Muscle layer of colon (tissue), 2 donors: ENCODE data around the gene FES.
A peak's percentile ranks its signal among the peaks of the same experiment; 100 is the strongest.
"Not testable (repeated sequence)": the region's sequence is repeated elsewhere in the genome, so short reads cannot be mapped to it uniquely, and the experiment has no call there.

Experiments
- H3K27ac ChIP-seq: one replicate; pipeline ENCODE4 v1.7.0; 2013; ENCODE audit warnings: low read depth, mild to moderate bottlenecking, low read length, moderate library complexity
- H3K27me3 ChIP-seq, 2 donors: one replicate each; pipeline ENCODE4 v1.7.0; 2013; ENCODE audit warnings: low read length in 2 of 2, mild to moderate bottlenecking in 2 of 2; ENCODE audit not compliant: insufficient read depth in 2 of 2, control insufficient read depth in 1 of 2
- H3K36me3 ChIP-seq: one replicate; pipeline ENCODE4 v1.7.0; 2013; ENCODE audit warnings: mild to moderate bottlenecking, low read length; ENCODE audit not compliant: insufficient read depth
- H3K4me1 ChIP-seq: one replicate; pipeline ENCODE4 v1.7.0; 2013; ENCODE audit warnings: mild to moderate bottlenecking, low read length; ENCODE audit not compliant: insufficient read depth
- H3K4me3 ChIP-seq, 2 donors: one replicate each; pipeline ENCODE4 v1.7.0; 2013; ENCODE audit warnings: low read length in 2 of 2, low read depth in 1 of 2, mild to moderate bottlenecking in 1 of 2, moderate library complexity in 1 of 2
- H3K9ac ChIP-seq: one replicate; pipeline ENCODE4 v1.7.0; 2013; ENCODE audit warnings: low read length
- H3K9me3 ChIP-seq: one replicate; pipeline ENCODE4 v1.7.0; 2013; ENCODE audit warnings: mild to moderate bottlenecking, low read length
- donor health status: abdominal sarcoma.
- donor health status: Adenocarcinoma of cecum.

FES gene

GRCh38 chr15:90897131-90897655, 12.9 kb downstream of the FES start:
- not testable (repeated sequence) for H3K9me3 ChIP-seq

GRCh38 chr15:90901175-90902039, 17.1 kb downstream of the FES start:
- Histone ChIP-seq H3K4me1 (peaks cover 16% of the 10 kb centered on the region), H3K9ac (peak overlapping the region; percentile 78), H3K27me3 (no peaks in the 10 kb centered on the region), H3K4me3 (peak overlapping the region in 1 of 2 donors; percentile 83), H3K9me3 (no peaks in the 10 kb centered on the region), H3K27ac (peak overlapping the region; percentile 98), H3K36me3 (peaks cover 21% of the 10 kb centered on the region)

More at GRCh38 chr15:90897131-90897655, 12.9 kb downstream of the FES start:
- H3K27ac ChIP-seq, H3K9ac ChIP-seq, H3K4me1 ChIP-seq, H3K4me3 ChIP-seq, H3K27me3 ChIP-seq: not testable (repeated sequence)
- peaks cover 37% of the 10 kb centered on the region for H3K36me3 ChIP-seq

- H3K36me3 ChIP-seq, result peaks cover 26% of the 10 kb centered on the region
- H3K4me1 ChIP-seq, result peaks cover 16% of the 10 kb centered on the region
- H3K4me3 ChIP-seq, result peak overlapping the region in 1 of 2 donors; percentile 83
- H3K9ac ChIP-seq, result peak overlapping the region; percentile 78
- no peaks in the 10 kb centered on the region for H3K9me3 ChIP-seq
- H3K27me3 ChIP-seq, result no peaks in the 10 kb centered on the region
- H3K27ac ChIP-seq, result peak overlapping the region; percentile 98
These were observed 17.9 kb downstream of the FES start for GRCh38 chr15:90902040-90902839.

- Histone ChIP-seq H3K9me3 (no peaks in the 10 kb centered on the region), H3K4me1 (peaks cover 16% of the 10 kb centered on the region), H3K9ac (peak within 1 kb of the TSS; percentile 78), H3K27me3 (no peaks in the 10 kb centered on the region), H3K27ac (peak within 1 kb of the TSS; percentile 98), H3K36me3 (peaks cover 35% of the 10 kb centered on the region), H3K4me3 (peak within 1 kb of the TSS; percentile 83 to 96)
These were observed 18.8 kb downstream of the FES start, which contains the start of gene MAN2A2 for GRCh38 chr15:90902840-90903732. TSS of gene MAN2A2 (plus strand) at chr15:90903302. CDS start at chr15:90904208, 906 bp downstream.

GRCh38 chr15:90903733-90904536, 19.6 kb downstream of the FES start:
- Histone ChIP-seq H3K4me3 (peak overlapping the region; percentile 66 to 96), H3K36me3 (peaks cover 37% of the 10 kb centered on the region), H3K9ac (peak overlapping the region; percentile 65), H3K27ac (peak overlapping the region; percentile 98), H3K9me3 (no peaks in the 10 kb centered on the region), H3K4me1 (peaks cover 16% of the 10 kb centered on the region), H3K27me3 (no peaks in the 10 kb centered on the region)

- Histone ChIP-seq H3K36me3 (peaks cover 45% of the 10 kb centered on the region), H3K9ac (no peak overlapping the region), H3K27me3 (no peaks in the 10 kb centered on the region), H3K4me3 (no peak overlapping the region), H3K4me1 (peaks cover 16% of the 10 kb centered on the region), H3K9me3 (no peaks in the 10 kb centered on the region), H3K27ac (no peak overlapping the region)
These were observed 20.4 kb downstream of the FES start for GRCh38 chr15:90904746-90905145.

- H3K4me3 ChIP-seq, result no peak overlapping the region
- H3K36me3 ChIP-seq, result peaks cover 53% of the 10 kb centered on the region
- no peaks in the 10 kb centered on the region for H3K9me3 ChIP-seq
- no peak overlapping the region for H3K9ac ChIP-seq
- H3K4me1 ChIP-seq, result peaks cover 16% of the 10 kb centered on the region
- H3K27me3 ChIP-seq, result no peaks in the 10 kb centered on the region
- no peak overlapping the region for H3K27ac ChIP-seq
These were observed 21.2 kb downstream of the FES start for GRCh38 chr15:90905306-90906180.

GRCh38 chr15:90906181-90906849, 22.0 kb downstream of the FES start:
- no peak overlapping the region for H3K4me3 ChIP-seq
- peaks cover 61% of the 10 kb centered on the region for H3K36me3 ChIP-seq
- no peak overlapping the region for H3K27ac ChIP-seq
- H3K9me3 ChIP-seq, result no peaks in the 10 kb centered on the region
- H3K9ac ChIP-seq, result no peak overlapping the region
- no peaks in the 10 kb centered on the region for H3K27me3 ChIP-seq
- H3K4me1 ChIP-seq, result peaks cover 16% of the 10 kb centered on the region

GRCh38 chr15:90907051-90907660, 22.9 kb downstream of the FES start:
- no peaks in the 10 kb centered on the region for H3K9me3 ChIP-seq
- H3K4me3 ChIP-seq, result no peak overlapping the region
- peaks cover 69% of the 10 kb centered on the region for H3K36me3 ChIP-seq
- peaks cover 9% of the 10 kb centered on the region for H3K4me1 ChIP-seq
- H3K9ac ChIP-seq, result no peak overlapping the region
- no peaks in the 10 kb centered on the region for H3K27me3 ChIP-seq
- H3K27ac ChIP-seq, result no peak overlapping the region
